Hematopoietic multipotent progenitor cell treated with erythropoietin and hydrocortisone succinate and interleukin-3 and kit ligand, for 8 days (in vitro differentiated cells): Measurements from ENCODE around the gene SLC25A21.
"Not testable (repeated sequence)": the region's sequence is repeated elsewhere in the genome, so short reads cannot be mapped to it uniquely, and the experiment has no call there.

Experiments used
- DNase-seq: peaks from one replicate; pipeline ENCODE4 v3.0.0-alpha.2; 2015

The SLC25A21 gene

DNA sequence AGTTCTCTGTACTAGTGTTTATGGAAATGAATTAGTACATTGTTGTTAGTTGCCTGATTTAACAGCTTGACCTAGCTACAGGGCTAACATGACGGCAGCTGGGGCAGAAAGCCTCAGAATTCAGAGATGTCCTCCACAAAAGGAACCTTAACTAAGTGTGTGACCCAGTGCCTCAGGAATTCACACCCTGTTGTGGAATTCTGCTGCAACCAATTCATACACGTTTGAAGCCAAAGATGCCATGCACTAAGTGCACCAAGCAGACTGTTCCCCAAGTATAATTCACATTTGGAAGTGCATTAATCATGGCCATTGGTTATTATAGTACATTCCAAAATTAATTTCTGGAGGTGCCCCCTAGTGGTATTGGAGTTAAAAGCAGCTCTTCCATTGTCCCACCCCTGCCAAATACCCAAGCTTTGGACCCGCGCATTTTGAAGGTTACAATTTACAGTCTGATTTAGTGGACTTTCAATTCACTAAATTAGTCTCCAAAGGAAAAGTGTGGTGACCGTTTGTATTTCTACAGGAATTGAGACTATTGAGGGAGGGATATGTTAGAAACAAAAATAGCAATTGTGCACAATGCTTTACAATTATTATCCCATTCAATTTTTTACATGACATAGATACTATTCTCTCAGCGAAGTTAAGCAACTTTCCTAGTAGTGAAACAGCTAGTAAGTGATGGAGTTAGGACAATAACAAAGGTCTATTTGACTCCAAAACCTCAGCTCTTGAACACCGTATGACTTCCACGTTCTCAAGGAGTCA is 424.8 kb downstream of the SLC25A21 start:
- DNase-seq: peak; percentile 20

DNA sequence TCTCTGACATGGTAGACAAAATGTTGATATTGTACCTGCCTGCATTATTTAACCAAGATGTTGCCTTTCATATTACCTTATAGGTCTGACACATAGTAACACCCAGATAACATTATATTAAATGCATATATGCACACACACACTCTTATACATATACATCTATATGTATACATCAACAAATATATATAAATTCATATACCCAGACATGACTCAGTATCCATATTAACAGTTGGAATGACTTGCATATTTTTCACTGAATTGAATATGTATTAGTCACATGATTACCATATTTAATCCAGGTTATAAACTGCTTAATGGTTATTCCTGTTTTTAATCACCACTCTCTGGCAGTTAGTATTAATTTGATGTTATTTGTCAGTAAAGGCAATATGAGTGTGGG is 425.5 kb downstream of the SLC25A21 start:
- DNase-seq: no peak

DNA sequence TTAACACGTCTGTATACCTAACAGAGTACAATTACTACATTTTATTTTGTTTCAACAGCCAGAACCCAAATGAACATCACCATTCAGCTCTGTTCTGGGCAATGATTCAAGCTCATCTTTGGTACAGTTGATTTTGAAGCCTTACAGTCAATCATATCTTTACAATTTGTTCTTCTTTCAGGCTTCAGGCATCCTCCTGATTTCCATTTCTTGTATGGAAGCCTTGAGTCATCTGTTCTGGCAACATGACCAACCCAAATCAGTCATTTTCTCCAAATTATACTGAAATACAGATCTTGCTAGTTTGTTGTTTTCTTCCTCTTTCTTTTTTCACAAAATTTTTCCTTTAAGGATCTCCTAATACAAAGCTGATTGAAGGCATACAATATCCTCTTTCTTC is 430.5 kb downstream of the SLC25A21 start:
- no peak for DNase-seq

DNA sequence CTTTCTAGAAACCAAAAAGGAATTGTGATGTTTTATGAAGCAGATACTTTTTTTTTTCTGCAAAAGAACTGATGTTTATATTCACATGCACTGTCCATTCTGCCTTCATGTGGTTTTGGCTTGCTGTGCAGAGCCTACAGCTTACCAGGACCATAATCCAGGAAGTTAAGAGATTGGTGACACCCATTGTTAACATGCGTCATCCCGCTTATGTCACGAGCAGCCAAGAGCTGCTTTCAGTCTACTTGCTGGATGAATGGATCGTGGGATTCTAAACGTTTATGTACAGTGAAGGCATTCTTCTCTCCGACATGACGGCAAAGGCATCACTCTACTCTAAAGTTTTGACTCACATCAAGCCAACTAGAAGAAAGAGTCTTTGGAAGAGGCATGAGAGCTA is 434.1 kb downstream of the SLC25A21 start:
- no peak for DNase-seq

DNA sequence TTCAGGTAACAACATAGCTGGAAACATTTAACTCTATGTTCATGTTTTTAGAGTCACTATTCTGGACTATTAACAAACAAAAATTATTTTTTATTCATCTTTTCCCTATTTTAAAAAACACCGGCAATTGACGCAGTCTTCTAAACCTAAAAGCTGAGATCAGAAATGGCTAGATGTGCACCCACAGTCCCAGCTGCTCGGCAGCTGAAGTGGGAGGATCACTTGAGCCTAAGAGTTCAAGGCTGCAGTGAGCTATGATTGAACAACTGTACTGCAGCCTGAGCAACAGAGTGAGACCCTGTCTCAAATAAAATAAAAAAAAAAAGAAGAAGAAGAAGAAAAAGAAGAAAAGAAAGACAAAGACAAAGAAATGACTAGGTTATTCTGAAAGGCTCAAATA is 446.3 kb downstream of the SLC25A21 start:
- DNase-seq: no peak

DNA sequence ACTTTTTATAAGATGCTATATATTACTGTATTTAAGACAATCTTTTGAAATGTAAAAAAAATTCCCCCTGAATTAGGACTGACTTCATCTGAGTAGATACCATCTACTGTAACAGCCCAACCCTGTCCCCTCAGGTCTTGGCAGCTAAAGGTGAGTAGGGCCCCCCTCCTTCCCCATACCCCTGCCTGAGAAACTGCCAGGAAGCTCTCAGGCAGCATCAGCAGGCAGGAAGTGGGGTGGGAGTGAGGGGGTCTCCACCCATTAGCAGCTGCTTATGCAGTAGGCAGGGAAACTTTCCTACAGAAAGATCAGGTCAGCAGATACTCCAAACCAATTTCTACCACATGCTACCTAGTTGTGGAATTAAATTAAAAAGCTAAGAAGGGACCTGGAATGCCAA is 448.2 kb downstream of the SLC25A21 start:
- DNase-seq: no peak

DNA sequence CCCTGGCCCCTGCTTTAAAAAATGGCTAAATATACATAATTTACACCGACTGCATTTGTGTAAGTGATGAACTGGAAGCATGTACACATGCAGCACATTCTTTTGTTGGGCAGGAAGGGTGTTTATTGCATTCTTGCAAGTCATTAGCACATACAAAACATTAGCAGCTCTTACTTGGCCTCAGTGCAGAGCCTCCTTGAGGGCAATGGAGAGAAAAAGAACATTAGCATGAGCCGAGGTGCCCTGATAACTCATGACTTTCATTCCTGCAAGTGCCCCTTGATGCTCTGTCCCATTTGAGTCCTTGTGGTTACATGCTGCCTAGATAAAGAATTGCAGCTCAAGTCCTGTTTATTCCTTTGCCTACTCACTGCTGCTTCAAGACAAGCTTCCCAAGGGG is 448.9 kb downstream of the SLC25A21 start:
- DNase-seq: no peak

DNA sequence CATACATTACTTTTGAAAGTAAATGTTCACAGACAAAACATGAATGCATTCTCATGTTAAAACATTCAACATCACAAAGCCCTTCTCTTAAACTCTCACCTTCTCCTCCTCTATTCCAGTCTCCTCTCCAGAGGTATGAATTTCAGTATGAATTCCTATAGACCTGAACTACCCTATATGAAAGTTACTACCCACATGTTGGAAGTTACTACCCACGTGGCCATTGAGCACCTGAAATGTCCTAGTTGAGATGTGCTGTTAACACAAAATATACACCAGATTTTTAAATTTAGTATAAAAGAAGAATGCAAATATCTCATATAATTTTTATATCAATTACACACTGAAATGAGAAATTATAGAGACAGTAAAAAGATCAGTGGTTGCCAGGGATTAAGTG is 450.5 kb downstream of the SLC25A21 start:
- DNase-seq: no peak

DNA sequence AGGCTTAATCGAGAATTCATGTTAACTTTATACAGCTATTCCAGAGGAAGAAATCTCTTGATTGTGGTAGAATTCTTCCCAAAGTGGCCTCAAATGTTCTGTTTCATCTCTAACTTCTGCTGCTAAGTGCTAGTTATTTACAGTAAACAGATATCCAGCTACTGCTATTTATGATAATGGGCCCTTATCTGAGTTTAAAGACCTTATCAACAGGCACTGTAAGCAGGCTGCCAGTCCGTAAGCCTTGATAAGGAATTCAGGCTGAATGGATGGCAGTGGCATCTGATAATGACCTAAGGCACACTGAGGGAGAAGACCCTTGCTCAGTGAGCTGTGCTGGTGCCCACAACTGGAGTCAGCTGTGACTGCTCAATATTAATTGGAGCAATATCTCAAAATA is 451.7 kb downstream of the SLC25A21 start:
- no peak for DNase-seq

DNA sequence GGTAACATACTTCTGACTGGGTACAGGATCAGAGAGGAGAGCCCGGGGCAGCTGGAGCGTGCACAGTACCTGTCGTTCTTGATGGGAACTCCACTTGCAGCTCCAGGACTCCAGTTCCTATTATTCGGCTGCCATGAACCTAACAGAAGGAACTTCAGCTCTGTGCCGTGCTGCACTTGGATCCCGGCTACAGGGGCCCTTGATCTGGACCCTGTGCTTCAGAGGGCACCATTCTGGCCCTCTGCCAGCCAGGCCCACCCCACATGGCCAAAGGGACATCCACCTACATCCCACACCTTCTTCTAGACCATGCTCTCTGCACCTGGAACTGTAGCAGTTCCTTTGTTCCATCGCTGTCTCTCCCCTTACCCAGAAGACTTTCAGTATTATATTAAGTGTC is 452.6 kb downstream of the SLC25A21 start:
- no peak for DNase-seq

DNA sequence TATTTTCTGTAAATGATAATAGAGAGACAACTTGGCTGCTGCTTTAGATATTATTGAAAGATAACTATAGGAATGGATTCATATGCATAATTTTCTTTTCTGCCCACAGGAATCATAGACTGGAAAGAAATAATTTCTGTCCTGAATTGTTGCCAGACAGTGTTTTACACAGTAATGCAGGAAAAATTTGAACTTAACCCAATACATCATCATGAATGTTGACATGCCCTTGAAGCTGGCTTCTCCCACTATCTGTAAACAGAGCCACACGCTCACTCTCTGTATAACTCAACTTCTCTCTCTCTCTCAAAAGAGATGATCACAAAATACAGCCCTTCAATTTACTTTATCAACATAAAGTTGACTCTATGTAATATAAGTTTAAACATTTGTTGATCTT is 454.2 kb downstream of the SLC25A21 start:
- DNase-seq: no peak

DNA sequence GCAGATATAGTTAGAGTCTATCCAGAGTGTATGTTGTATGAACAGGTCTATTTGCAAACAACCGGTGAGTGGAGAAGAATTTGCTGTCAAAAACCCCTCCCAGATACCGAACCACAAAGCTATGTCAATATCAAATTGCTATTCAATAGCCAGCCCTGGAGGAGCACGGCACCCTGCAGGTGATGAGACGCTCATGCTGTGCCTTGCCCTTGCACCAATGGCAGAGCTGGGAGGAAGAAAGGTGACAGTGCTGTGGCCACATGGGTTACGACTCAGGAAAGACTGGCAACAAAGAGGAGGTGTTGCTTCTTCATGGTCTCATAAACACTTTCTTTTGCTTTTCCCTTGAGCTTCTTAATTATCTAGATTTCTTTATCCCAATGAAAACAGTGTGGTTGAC is 455.0 kb downstream of the SLC25A21 start:
- no peak for DNase-seq

DNA sequence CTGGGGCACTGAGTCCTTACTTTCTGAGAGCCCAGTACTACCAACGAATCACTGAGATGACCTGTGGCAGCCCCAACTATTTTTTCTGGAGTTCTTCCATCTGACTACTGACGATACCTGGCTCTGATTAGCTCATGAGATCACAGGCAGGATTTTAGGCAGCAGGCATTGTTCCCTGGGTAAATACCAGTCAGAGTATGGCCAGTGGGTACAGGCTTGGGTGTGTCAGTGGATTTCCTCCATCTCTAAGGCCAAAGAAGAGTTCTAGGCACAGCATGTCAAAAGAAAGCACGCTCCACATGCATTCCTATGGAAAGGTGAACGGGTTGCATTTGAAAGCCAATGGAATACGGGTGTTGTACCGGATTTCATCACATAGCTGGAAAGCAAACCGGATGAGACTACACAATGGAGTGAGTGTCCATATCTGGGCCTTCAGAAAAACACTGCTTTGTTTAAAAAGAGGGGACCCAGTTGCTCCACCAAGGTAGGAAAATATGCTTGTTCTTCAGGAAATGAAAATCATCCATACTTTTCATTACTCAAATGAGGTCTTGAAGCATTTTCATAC is 455.7 kb downstream of the SLC25A21 start:
- no peak for DNase-seq

DNA sequence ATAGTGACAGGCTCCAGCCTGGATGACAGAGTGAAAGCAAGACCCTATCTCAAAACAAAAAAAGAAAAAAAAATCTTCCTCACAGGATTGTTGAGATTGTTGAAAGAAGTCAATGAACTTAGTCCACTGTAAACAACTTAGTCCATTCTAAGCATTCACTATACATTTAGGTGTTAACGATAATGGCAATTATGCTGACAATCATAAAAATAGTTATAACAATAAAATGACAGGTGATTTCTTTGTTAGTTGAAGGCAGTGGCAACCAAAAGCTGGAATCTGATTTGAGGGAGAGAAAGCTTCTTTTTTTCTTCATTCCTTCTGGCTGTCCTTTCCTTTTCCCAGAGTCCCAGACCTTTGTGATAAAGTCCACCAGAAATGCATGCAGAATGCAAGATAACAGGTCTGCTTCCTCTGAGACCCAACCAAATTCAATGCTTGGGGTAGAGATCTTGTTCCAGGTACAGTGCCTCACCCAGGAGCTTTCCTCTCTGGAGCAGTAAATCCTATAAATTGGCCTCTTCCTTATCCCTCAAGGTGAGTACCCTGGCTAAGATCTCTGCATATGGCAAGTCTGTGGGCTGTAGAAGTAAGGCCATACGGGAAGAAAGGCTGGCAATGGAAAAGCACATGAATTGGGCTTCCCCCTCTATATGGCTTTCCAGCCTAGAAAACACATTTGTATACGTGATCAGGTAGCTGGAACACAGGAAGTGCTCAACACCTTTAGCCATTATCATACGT is 458.3 kb downstream of the SLC25A21 start:
- DNase-seq: no peak

DNA sequence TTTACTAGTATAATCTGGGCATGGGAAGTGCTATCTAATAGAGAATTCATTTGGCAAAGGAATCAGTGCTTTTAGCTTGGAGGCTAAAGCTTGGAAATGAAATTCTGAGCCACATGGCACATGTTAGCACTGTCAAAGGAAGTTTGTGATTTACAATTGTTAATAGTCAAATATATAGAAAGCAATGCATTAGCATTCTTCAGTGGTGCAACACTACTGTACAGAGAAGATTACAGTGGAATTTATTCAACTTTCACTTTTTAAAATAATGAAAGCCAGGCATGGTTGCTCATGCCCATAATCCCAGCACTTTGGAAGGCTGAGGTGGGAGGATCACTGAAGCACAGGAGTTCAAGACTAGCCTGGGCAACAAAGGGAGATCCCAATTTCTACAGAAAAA is 464.8 kb downstream of the SLC25A21 start:
- DNase-seq: no peak

DNA sequence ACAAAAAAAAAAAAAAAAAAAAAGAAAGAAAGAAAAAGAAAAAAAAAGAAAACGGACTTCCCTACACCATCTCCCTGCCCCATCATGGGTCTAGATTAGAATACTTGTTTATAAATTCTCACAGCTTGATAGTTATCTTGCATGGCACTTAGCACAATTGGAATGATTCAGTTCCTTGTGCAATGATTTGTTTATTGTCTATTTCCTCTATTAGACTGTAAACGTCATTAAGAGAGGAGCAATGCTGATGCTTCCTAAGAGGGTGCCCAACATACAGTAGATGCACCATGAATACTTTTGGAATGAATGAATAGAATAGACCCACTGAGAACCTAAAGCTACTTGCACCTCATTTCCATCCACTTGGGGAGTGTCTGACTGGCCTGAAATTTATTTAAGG is 469.9 kb downstream of the SLC25A21 start:
- DNase-seq: no peak

DNA sequence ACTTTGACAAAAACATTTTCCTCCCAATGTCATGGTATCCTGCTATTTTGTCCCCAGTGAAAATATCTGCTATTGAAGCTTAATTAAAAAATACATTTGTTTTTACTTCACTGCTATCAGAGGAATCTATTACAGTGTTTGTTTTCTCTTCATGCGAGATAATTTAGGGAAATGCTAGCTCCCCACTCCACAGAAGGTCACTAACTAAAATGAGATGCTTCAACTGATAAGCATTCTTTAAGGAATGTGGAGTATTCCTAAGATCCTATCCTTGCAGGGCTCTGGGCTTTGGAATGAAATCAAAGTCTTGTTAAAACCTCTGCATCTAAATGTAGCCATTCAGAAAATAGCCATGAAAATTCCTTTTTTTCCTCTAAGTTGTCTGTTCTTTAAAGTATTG is 471.3 kb downstream of the SLC25A21 start:
- no peak for DNase-seq

DNA sequence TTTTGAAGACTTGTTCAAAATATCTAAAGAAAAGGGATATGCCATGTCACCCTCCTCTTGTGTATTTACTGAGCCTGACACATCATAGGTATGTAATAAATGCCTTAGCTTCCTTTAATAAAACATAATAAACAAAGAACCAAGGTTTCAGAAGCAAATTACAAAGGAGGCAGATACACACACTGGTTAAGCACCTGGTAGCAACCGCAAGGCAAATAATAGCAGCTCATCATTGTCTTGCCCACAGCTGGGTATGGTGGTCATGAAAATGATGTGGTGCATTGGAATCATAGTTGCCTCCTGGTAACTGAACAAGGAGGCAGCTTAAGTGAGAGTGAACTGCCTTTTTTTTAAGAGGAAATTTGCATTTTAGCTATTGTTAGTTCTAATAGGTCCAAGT is 471.8 kb downstream of the SLC25A21 start:
- DNase-seq: no peak

DNA sequence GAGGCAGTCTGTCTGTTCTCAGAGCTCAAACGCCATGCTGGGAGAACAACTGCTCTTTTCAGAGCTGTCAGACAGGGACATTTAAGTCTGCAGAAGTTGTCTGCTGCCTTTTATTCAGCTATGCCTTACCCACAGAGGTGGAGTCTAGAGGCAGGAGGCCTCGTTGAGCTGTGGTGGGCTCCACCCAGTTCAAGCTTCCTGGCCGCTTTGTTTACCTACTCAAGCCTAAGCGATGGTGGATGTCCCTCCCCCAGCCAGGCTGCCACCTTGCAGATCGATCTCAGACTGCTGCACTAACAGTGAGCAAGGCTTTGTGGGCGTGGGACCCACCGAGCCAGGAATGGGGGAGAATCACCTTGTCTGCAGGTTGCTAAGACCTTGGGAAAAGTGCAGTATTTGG is 473.0 kb downstream of the SLC25A21 start:
- DNase-seq: not testable (repeated sequence)

DNA sequence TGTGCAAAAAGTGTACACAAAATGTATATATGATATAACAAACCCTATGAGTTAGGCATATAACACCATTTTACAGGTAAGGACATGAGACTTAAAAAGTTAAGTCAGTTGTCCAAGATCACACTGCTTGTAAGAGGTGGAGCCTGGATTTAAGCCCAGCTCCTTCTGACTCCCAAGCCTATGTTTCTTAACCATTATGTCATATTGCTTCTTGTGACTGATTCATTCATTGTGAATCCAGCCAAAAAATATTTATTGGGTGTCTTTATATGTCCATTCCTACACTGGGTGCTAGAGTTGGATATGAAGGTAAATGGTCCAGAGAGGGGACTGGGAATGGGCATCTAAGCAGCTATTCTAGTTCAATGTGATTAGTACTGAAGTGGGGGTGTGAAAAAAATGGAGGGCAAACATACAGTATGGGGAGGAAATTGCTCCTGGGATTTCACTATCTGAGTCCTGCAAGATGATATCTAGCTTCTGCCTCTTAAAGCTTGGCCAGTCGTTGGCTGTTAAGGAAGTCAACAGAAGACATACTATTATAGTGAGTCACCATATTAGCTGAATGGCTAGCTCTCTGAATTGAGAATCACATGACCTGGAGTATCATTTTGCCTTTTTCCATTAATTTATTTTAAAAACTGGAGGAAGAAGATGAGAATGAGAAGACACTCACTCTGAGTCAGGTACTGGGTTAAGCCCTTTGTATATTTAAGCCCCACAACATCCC is 481.9 kb downstream of the SLC25A21 start:
- DNase-seq: no peak

DNA sequence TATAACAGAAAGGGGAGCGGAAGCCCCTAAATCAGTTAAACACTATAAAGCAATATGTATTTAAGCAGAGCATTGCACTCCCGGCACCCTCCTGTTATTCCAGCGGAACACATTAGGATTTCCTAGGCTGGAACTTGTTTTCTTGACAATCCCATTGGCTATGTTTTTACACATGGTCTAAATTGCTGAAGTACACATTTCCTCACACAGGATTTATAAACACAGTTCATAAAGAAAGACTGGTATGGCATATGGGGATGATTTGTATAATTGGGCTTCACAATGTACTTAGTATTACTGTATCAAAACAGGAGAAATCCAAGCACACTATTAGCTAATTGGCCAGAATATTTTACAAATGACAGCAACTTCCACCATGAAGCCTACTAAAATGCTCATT is 487.5 kb downstream of the SLC25A21 start:
- DNase-seq: no peak

DNA sequence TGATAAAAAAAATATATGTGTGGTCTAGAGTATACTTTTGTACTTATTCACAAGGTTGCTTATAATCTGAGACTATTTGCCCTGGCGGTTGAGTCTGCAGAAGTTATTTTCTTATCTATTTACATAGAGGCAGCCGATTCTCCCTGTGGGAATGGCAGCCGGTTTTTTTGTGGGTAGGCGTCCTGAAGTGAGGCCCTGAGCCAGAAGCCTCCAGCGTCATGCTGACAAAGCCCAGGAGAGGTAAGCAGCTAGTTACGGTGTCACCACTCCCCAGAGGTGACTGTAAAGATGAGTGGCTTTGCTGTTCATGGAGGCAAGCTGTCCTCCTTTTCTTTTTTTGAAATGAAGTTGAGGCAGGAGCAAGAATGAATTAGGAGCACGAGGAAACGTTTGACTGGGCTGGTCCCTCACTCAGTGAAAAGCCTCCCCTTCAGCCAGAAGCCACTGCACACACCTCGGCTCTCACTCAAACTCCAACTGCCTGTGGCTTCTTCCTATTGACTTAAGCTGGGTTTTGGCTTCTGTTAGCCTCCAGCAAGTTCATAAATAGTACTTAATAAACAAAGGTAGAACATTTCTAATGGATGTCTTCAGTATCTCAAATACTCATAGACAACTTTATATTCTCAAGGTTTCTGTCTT is 489.2 kb downstream of the SLC25A21 start:
- no peak for DNase-seq

DNA sequence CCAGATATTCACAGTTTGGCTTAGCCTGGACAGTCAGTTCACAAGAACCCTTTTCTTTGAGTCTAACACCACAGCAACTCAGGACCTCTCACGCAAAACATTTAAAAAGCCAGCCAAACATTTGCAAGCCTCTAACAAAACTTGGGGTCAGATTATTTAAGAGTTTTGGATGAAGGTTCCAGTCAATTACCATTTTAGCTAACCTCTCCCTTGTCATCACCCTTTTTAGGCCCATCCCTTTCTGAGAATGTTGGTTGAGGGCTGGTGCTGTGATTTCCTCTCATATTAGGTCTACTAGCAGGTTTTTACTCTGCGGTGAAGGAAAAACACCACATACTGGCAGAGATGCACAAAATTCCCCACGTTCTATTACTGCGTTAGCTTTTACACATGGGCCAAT is 490.1 kb downstream of the SLC25A21 start:
- DNase-seq: no peak
